Activated CD4-positive, CD25-positive, alpha-beta regulatory T cell treated with anti-CD3 and anti-CD28 coated beads, Interleukin-2, amount 50 U/mL, for 16 hours (primary cell): ENCODE data around the gene OR2T2.
"Not testable (repeated sequence)": the region's sequence is repeated elsewhere in the genome, so short reads cannot be mapped to it uniquely, and the experiment has no call there.

Experiments
- DNase-seq: peaks from one replicate; pipeline ENCODE4 v3.0.0-alpha.2; 2020; ENCODE audit warnings: low read depth, low spot score

Gene OR2T2

GRCh38 chr1:248450466-248451145 is 5.2 kb downstream of the OR2T2 start:
- DNase-seq, result not testable (repeated sequence)

- not testable (repeated sequence) for DNase-seq
These were observed 8.2 kb downstream of the OR2T2 start for GRCh38 chr1:248453619-248454018.

DNA sequence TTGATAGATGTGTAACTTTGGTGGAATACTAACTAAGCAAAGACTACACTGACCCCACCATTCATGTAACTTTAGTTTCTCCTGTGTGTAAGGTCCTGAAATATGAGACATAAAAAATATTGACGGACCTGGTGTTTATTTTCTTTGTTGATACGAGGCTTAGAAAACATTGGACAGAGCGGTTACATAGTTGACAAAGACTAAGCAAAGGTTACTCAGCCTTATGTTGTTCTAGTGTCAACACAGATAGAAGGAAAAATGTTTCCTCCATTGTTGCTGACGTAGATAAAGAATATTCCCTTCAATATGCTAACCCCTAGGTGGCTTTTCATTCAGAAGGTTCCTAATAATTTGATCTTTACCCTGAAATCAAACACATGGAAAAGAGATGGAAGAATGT is 9.6 kb downstream of the OR2T2 start:
- not testable (repeated sequence) for DNase-seq

DNA sequence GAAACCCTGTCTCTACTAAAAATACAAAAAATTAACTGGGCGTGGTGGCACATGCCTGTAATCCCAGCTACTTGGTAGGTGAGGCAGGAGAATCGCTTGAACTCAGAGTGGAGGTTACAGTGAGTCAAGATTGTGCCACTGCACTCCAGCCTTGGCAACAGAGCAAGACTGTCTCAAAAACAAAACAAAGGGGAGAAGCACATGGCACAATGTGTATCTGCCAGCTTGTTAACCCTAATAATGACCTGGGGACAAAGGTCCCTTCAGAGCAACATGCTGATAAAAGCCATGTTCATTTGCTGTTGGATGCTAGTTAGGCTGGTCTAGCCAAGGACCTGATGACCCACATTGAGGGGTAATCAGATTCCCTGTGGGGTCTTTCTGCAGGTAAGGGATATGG is 11.2 kb downstream of the OR2T2 start:
- not testable (repeated sequence) for DNase-seq

DNA sequence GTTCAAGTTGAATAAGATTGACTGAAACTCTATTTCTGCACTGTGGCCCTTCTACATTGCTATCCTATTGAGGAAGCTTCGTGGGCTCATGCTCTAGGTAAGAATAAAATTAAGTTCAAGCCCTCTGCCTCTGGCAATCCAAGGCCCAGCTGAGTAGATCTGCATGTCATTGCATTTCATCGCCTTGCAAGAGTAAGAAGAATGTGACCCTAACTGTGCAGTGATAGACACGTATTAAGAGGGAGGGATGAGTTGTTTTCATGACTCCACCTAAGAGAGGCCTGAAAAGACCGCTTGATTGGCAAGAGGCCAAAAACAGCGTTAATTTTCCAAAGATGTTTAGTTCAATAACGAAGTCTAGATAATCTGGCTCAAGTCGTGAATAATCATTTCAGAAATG is 13.7 kb downstream of the OR2T2 start:
- DNase-seq, result not testable (repeated sequence)

- DNase-seq, result no peak
These were observed 25.7 kb downstream of the OR2T2 start for GRCh38 chr1:248471154-248471553.

DNA sequence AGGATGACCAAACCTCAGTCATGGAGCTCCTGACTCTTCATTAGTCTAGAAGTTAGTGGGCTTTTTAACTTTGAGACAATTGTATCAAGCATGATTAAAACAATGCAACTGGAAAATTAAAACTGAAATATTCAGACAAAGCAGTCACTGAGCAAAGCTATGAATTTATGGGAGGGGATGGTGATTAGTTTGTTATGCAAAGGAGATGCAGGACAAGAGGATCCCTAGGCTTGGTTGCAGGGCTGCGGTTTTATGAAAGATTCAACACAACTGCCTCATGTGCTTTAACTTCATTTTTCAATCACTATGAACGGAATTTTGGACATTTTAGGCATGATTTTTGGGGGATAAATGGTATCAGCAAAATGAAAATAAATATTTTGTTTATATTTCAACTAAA is 26.7 kb downstream of the OR2T2 start:
- not testable (repeated sequence) for DNase-seq

- not testable (repeated sequence) for DNase-seq
These were observed 27.6 kb downstream of the OR2T2 start, which contains the start of gene OR2T3 for GRCh38 chr1:248473051-248473450. Gene OR2T3 (plus strand): TSS chr1:248473351. CDS start chr1:248473351, 0 bp downstream.

- not testable (repeated sequence) for DNase-seq
These were observed 30.2 kb downstream of the OR2T2 start for GRCh38 chr1:248475660-248476059.

GRCh38 chr1:248481686-248482579 is 36.5 kb downstream of the OR2T2 start:
- DNase-seq, result not testable (repeated sequence)

GRCh38 chr1:248488289-248488688 is 42.9 kb downstream of the OR2T2 start, which contains the start of gene OR2T5:
Gene OR2T5 (plus strand): TSS chr1:248488589. CDS start chr1:248488589, 0 bp downstream.
- DNase-seq, result not testable (repeated sequence)

GRCh38 chr1:248496661-248497060 is 51.2 kb downstream of the OR2T2 start:
- DNase-seq, result not testable (repeated sequence)

DNA sequence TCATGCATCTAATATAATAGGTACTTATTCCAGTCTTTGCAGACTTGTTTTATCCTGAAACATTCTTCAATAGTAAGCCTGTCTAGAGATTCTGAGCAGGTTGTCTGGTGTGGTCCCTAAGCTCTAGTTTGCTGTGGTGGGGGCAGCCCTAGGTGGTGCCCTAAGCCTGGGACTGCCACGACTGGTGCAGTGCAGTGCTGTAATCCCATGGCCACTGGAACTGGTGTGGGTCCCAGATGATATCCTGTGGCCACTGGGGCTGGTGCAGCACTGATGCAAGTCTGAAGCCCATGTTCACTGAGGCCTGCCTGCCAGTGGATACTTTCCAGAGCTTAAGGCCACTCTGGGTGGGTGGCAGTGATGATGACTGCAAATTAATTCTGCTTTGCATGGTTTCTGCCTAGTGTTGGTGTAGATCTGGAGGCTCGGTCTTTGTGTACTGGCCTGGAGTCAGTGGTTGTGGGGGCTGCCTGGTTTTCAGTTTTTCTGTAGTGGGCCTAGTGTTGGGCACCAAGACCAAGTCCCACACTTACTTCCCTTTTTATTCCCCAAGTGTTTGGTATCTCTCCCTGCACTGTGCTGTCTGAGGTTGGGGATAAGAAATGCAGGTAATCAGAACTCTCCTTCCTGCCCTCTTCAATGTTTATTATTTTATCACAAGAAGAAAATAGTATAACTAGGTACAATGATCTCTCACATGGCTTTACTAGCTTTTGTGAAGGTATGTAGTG is 55.0 kb downstream of the OR2T2 start:
- not testable (repeated sequence) for DNase-seq
